SK-N-SH (cell line): Measurements from ENCODE around the gene METTL26.

ENCODE experiments used
- CTCF ChIP-seq: fragments of 200-600 bp; sonication (generic); IDR thresholded peaks from 2 replicates; pipeline ENCODE4 v1.6.1; 2017; ENCODE audit warnings: antibody characterized with exemption, mild to moderate bottlenecking, moderate library complexity
- FOXJ3 ChIP-seq: sonication (generic); formaldehyde crosslinking; IDR thresholded peaks from 2 replicates; pipeline ENCODE4 v1.5.1; 2020; ENCODE audit warnings: mild to moderate bottlenecking, missing genetic modification reagents
- POLR2AphosphoS5 ChIP-seq: IDR thresholded peaks from 2 replicates; pipeline ENCODE4 v1.6.1; 2012; ENCODE audit warnings: low read depth, low read length
- RCOR1 ChIP-seq: fragments of 150-350 bp; IDR thresholded peaks from 2 replicates; pipeline ENCODE4 v1.6.1; 2017; ENCODE audit warnings: antibody characterized with exemption, low read length
- REST ChIP-seq: IDR thresholded peaks from 2 replicates; pipeline ENCODE4 v1.6.1; 2012; ENCODE audit warnings: mild to moderate bottlenecking, low read depth, low read length, moderate library complexity
- TCF12 ChIP-seq: IDR thresholded peaks from 2 replicates; pipeline ENCODE4 v1.4.0; 2012
- TEAD4 ChIP-seq: IDR thresholded peaks from 2 replicates; pipeline ENCODE4 v1.4.0; 2012; ENCODE audit warnings: mild to moderate bottlenecking, borderline replicate concordance; ENCODE audit not compliant: insufficient read depth
- USF2 ChIP-seq: fragments of 150-350 bp; IDR thresholded peaks from 2 replicates; pipeline ENCODE4 v1.6.1; 2017; ENCODE audit warnings: antibody characterized with exemption, low read length, low read depth, borderline replicate concordance

- TF ChIP-seq RCOR1 (no peak), USF2 (no peak), FOXJ3 (CRISPR knock-in tag) (no peak), POLR2AphosphoS5 (no peak), CTCF (peak; percentile 64), TEAD4 (no peak), TCF12 (no peak), REST (no peak)
Measured at GRCh38 chr16:648071-648780, 12.1 kb upstream of the METTL26 start.
